Fibroblast of lung (primary cell): ENCODE data around the gene POLR1D. TPM values are rescaled to one million over a fixed set of nuclear protein-coding genes. Genes with fewer than 3 reads are reported as not detected.
A peak's percentile ranks its signal among the peaks of the same experiment; 100 is the strongest.

Experiments used
- DNase-seq, 2 donors: peaks; one replicate each; pipeline versions ENCODE4 v3.0.0 to v3.0.0-alpha.2; 2010; ENCODE audit warnings: low read depth in 2 of 2
- H2AFZ ChIP-seq: 2 replicates; pipeline ENCODE4 v1.5.1; 2012; ENCODE audit warnings: low read length, control low read depth, inconsistent platforms
- H3K27ac ChIP-seq: 2 replicates; pipeline ENCODE4 v1.5.1; 2011; ENCODE audit warnings: low read length, control low read depth; ENCODE audit not compliant: insufficient read depth
- H3K27me3 ChIP-seq: 2 replicates; pipeline ENCODE4 v1.5.1; 2011; ENCODE audit warnings: mild to moderate bottlenecking, low read length; ENCODE audit not compliant: control insufficient read depth, insufficient read depth
- H3K36me3 ChIP-seq: 2 replicates; pipeline ENCODE4 v1.5.1; 2011; ENCODE audit warnings: low read length; ENCODE audit not compliant: control insufficient read depth, insufficient read depth
- H3K4me1 ChIP-seq: 2 replicates; pipeline ENCODE4 v1.5.1; 2011; ENCODE audit warnings: low read length; ENCODE audit not compliant: control insufficient read depth, insufficient read depth; ENCODE audit errors: extremely low read depth
- H3K4me2 ChIP-seq: 2 replicates; pipeline ENCODE4 v1.5.1; 2011; ENCODE audit warnings: low read length, control low read depth; ENCODE audit not compliant: insufficient read depth; ENCODE audit errors: extremely low read depth
- H3K4me3 ChIP-seq, 4 experiments: fragments of 200-600 bp in 1 of 4; sonication (generic) in 1 of 4; replicated peaks in 1 of 4; 2 replicates each; pipeline ENCODE4 v1.5.1; 2011 to 2016; ENCODE audit warnings: low read length in 4 of 4, low read depth in 3 of 4, mild to moderate bottlenecking in 3 of 4, control low read depth in 2 of 4, inconsistent platforms in 1 of 4, mixed read lengths in 1 of 4; ENCODE audit not compliant: insufficient read depth in 1 of 4; ENCODE audit errors: control extremely low read depth in 1 of 4
- H3K79me2 ChIP-seq: 2 replicates; pipeline ENCODE4 v1.5.1; 2012; ENCODE audit warnings: mild to moderate bottlenecking, low read length, inconsistent platforms; ENCODE audit not compliant: control insufficient read depth, insufficient read depth
- H3K9ac ChIP-seq: 2 replicates; pipeline ENCODE4 v1.5.1; 2011; ENCODE audit warnings: mild to moderate bottlenecking, low read length, control low read depth; ENCODE audit not compliant: insufficient read depth
- H3K9me3 ChIP-seq: 2 replicates; pipeline ENCODE4 v1.5.1; 2012; ENCODE audit warnings: low read depth, low read length; ENCODE audit not compliant: control insufficient read depth, insufficient read depth
- H4K20me1 ChIP-seq: 2 replicates; pipeline ENCODE4 v1.5.1; 2011; ENCODE audit warnings: low read length; ENCODE audit not compliant: control insufficient read depth, insufficient read depth; ENCODE audit errors: extremely low read depth
- CTCF ChIP-seq, 2 donors: IDR thresholded peaks in 1 of 2; conservative IDR thresholded peaks in 1 of 2; 1 replicate in 1 of 2; 2 replicates in 1 of 2; pipeline ENCODE4 v1.5.1; 2011 to 2012; ENCODE audit warnings: low read length in 2 of 2, control low read depth in 1 of 2, inconsistent platforms in 1 of 2, low read depth in 1 of 2, mild to moderate bottlenecking in 1 of 2
- EZH2 ChIP-seq: IDR thresholded peaks from 2 replicates; pipeline ENCODE4 v1.5.1; 2012; ENCODE audit warnings: low read length, control low read depth, mild to moderate bottlenecking; ENCODE audit errors: missing control alignments
- polyA plus RNA-seq, 2 donors: library from polyadenylated mRNA; depleted of rRNA in 1 of 2; stranded (reverse) in 1 of 2; unstranded in 1 of 2; fragments of >200 nt; gene quantifications; 2 replicates each; pipeline ENCODE4 v1.2.1, GENCODE V29; 2011 to 2012; ENCODE audit warnings: missing spikeins in 1 of 2
- total RNA-seq: library from RNA; depleted of rRNA; stranded (reverse); fragments of >200 nt; gene quantifications from 2 replicates; pipeline ENCODE4 v1.2.1, GENCODE V29; 2014

Gene POLR1D
- total and polyA plus RNA-seq, 2 donors (not counting 1 experiment from before 2014, with no cell fraction given) = 84.6 to 96.0 TPM

GRCh38 chr13:27638001-27638400, 16.3 kb downstream of the POLR1D start:
- no peaks in the 10 kb centered on the region for H3K9me3 ChIP-seq
- H2AFZ ChIP-seq = no peak overlapping the region
- peaks cover 8% of the 10 kb centered on the region for H3K79me2 ChIP-seq
- no peaks in the 10 kb centered on the region for H3K36me3 ChIP-seq
- DNase-seq = no peak
- no peak for TF ChIP-seq CTCF (conservative IDR thresholded peaks at IDR 0.05 in 1 of 2, IDR thresholded peaks at IDR 0.05 in 1 of 2; ENCODE audit: low read depth in 1 of 2, low read length in 2 of 2)
- no peak for TF ChIP-seq EZH2
- no peak overlapping the region for H3K9ac ChIP-seq
- H3K4me1 ChIP-seq = no peaks in the 10 kb centered on the region
- H4K20me1 ChIP-seq = no peaks in the 10 kb centered on the region
- no peaks in the 10 kb centered on the region for H3K27me3 ChIP-seq
- H3K4me3 ChIP-seq = no peak overlapping the region
- no peak overlapping the region for H3K27ac ChIP-seq
- H3K4me2 ChIP-seq = no peak overlapping the region

GRCh38 chr13:27638521-27638920, 16.8 kb downstream of the POLR1D start:
- H3K4me2 ChIP-seq = no peak overlapping the region
- H3K36me3 ChIP-seq = no peaks in the 10 kb centered on the region
- DNase-seq = peak; percentile 43 to 47
- H4K20me1 ChIP-seq = no peaks in the 10 kb centered on the region
- no peak overlapping the region for H2AFZ ChIP-seq
- peaks cover 8% of the 10 kb centered on the region for H3K79me2 ChIP-seq
- no peaks in the 10 kb centered on the region for H3K4me1 ChIP-seq
- H3K9ac ChIP-seq = no peak overlapping the region
- no peak overlapping the region for H3K27ac ChIP-seq
- TF ChIP-seq EZH2 (no peak), CTCF (conservative IDR thresholded peaks at IDR 0.05 in 1 of 2, IDR thresholded peaks at IDR 0.05 in 1 of 2; ENCODE audit: low read depth in 1 of 2, low read length in 2 of 2) (no peak)
- H3K9me3 ChIP-seq = no peaks in the 10 kb centered on the region
- no peaks in the 10 kb centered on the region for H3K27me3 ChIP-seq
- H3K4me3 ChIP-seq = no peak overlapping the region

GRCh38 chr13:27639186-27639585, 17.5 kb downstream of the POLR1D start:
- no peaks in the 10 kb centered on the region for H4K20me1 ChIP-seq
- no peak overlapping the region for H3K27ac ChIP-seq
- H3K36me3 ChIP-seq = no peaks in the 10 kb centered on the region
- no peaks in the 10 kb centered on the region for H3K9me3 ChIP-seq
- H3K79me2 ChIP-seq = peaks cover 8% of the 10 kb centered on the region
- H2AFZ ChIP-seq = no peak overlapping the region
- no peaks in the 10 kb centered on the region for H3K27me3 ChIP-seq
- TF ChIP-seq CTCF (conservative IDR thresholded peaks at IDR 0.05 in 1 of 2, IDR thresholded peaks at IDR 0.05 in 1 of 2; ENCODE audit: low read depth in 1 of 2, low read length in 2 of 2) (no peak), EZH2 (no peak)
- DNase-seq = no peak
- no peaks in the 10 kb centered on the region for H3K4me1 ChIP-seq
- no peak overlapping the region for H3K4me3 ChIP-seq
- H3K9ac ChIP-seq = no peak overlapping the region
- no peak overlapping the region for H3K4me2 ChIP-seq
